Parietal lobe (tissue), 2 donors: ENCODE results near the gene SIT1. TPM values are rescaled to one million over a fixed set of nuclear protein-coding genes. Genes with fewer than 3 reads are reported as not detected.

Source experiments
- small RNA-seq: library from RNA; depleted of rRNA; stranded (forward); fragments of <200 nt; gene quantifications from one replicate; pipeline ENCODE3, GENCODE V24; 2014; ENCODE audit warnings: low replicate concordance
- total RNA-seq: library from RNA; depleted of rRNA; stranded (reverse); fragments of >200 nt; gene quantifications from one replicate; pipeline ENCODE4 v1.2.3, GENCODE V29; 2014

The SIT1 gene, protein sequence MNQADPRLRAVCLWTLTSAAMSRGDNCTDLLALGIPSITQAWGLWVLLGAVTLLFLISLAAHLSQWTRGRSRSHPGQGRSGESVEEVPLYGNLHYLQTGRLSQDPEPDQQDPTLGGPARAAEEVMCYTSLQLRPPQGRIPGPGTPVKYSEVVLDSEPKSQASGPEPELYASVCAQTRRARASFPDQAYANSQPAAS
- total RNA-seq: not detected

DNA sequence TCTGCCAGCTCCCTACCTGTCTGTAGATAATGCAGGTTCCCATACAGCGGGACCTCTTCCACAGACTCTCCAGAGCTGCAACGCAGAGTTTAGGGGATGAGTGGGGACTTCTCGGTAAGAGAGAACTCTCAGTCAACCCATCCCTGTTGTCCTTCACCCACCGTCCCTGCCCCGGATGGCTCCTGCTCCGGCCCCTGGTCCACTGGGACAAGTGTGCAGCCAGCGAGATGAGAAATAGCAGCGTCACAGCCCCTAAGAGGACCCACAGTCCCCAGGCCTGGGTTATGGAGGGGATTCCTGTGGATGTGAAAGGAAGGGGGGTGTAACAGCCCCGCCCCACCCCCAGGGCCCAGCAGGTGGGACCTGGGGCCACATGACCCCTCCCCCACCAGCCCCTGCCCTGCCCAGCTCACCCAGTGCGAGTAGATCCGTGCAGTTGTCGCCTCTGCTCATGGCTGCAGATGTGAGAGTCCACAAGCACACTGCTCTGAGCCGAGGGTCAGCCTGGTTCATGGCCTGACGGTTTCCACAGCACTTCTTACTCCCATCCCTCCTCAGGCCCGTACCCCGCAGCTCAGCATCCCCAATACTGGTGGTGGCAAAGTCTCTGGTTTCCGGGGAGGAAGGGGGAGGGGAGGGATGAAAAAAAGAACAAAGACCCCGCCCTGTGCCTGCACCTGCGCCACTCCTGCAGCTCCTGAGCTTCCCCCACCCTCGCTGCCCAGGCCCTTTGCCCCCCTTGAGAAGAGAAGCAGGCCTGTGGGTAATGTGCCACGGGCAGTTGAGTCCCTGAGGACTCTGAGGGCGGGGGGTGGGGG lies at the start of gene SIT1:
SIT1 (minus strand) TSS at position 591 of the 818 bp plus-strand sequence; CDS start at position 513, 78 bp downstream.

DNA sequence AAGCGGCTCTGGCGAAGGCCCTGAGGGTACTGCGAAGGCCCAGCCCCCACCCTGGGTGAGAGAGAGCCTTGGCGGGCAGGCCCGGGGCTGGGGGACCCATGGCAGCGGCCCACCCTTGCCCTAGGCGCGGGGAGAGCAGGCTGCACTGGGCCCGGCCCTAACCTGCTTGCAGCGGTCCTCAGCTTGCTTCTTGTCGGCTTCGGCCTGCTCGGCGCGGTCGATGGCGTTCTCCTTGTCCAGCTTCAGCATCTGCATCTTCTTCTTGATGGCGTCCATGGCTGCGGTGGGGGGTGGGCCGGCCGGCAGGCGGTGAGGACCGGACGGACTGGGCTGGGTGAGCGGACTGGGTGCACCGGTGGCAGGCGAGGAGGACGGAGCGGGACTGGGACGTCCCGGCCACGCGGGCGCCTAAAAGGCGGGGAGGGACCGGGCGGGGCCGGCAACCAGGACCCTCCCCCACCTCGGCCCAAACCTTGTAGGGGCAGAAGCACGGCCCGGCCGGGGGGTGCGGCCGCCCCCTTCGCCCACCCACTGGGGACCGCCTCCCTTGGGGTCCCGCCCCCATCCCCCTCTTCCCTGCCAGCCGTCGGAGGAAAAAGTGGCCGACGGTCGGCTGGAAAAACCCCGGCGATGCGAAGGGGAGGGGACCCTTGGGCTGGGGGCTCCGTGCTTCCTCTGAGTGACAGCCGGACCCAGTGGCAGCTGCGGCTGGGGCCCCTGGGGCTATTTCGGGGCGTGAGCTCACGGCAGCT lies 39.0 kb upstream of the SIT1 start, which contains the start of gene TPM2:
TPM2 (minus strand) TSS at position 384 of the 752 bp plus-strand sequence; CDS start at position 276, 108 bp downstream.

DNA sequence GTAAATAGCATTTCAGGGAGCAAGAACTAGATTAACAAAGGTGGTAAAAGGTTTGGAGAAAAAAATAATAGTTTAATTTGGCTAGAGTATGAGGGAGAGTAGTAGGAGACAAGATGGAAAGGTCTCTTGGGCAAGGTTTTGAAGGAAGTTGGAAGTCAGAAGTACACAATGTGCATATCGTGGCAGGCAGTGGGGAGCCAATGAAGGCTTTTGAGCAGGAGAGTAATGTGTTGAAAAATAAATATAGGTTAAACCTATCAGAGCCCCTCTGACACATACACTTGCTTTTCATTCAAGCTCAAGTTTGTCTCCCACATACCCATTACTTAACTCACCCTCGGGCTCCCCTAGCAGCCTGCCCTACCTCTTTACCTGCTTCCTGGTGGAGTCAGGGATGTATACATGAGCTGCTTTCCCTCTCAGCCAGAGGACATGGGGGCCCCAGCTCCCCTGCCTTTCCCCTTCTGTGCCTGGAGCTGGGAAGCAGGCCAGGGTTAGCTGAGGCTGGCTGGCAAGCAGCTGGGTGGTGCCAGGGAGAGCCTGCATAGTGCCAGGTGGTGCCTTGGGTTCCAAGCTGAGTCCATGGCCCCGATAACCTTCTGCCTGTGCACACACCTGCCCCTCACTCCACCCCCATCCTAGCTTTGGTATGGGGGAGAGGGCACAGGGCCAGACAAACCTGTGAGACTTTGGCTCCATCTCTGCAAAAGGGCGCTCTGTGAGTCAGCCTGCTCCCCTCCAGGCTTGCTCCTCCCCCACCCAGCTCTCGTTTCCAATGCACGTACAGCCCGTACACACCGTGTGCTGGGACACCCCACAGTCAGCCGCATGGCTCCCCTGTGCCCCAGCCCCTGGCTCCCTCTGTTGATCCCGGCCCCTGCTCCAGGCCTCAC lies 22.6 kb upstream of the SIT1 start, which contains the start of gene CA9:
CA9 (plus strand) TSS at position 797 of the 893 bp plus-strand sequence; CDS start at position 829, 32 bp downstream.

DNA sequence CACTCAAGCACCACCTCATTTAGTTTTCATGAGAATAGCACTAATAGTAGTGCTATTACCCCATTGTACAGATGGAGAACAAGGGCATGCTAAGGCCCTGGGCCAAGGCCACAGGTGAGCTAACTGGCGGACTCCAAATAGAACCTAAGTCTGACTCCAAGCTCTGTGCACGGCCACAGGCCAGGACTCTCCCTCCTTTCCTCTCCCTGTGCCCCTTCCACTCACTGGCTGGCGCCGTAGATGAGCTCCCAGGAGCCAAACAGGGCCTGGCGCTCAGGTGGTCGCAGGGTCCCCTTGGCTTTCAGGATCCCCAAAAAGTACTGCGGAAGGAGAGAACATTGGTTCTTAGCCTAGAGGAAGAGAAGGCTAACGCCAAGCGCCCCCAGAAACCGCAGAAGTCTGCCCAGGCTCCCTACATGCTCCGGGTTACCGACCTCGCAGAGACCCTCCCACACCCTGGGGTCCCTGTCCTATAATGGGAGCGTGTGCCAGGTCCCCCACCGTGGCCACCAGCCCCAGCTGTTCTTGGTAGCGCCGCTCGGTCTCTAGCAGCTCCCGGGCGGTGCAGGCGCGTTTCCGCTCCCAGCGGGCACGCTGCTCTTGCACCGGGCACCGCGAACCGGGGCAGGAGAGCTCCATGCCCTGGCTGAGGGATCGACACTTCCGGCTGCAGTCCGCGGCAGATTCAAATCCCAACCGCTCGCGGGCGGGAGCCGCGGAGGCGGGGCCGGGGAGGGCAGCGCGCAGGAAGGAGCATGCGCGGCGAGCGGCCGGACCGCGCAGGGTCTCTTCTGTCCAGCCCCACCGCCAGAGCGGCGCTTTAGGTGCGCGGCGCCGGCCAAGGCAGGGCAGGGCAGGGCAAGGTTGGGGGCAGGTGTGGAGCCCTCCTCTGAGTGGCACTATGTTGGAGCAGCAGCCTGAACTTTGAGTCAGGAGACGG lies 14.1 kb upstream of the SIT1 start, which contains the start of gene ARHGEF39:
ARHGEF39 (minus strand) TSS at position 665 of the 940 bp plus-strand sequence; CDS start at position 639, 26 bp downstream.

DNA sequence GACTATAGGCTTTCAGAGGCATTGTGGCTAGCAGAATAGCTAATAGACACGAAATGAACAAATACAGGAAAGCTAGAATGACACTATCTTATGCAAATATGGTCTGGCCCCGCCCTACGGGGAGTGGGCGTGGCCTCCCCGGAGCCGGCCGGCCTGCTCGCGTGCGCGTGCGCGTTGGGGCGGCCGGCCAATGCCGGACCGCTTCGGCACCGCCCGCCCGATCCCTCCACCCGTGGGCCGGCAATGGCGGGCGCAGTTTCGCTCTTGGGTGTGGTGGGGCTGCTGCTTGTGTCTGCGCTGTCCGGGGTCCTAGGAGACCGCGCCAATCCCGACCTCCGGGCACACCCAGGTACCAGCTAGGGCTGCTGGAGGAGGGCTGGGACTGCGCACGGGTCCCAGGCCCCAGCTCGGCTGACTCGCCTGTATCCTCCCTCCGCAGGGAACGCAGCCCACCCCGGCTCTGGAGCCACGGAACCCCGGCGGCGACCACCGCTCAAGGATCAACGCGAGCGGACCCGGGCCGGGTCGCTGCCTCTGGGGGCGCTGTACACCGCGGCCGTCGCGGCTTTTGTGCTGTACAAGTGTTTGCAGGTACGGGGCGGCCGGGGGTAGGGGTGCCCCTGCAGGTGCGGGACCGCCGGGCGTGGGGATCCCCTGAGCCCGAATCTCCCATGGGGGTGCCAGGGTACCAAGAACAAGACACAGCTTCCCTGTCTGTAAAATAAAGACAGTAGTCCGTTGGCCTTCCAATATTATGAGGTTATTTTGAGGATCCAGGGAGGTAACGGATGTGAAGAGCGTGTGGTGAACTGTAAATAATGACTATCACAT lies 7.6 kb upstream of the SIT1 start, which contains the start of gene CCDC107:
CCDC107 (plus strand) TSS at position 156 of the 831 bp plus-strand sequence; CDS start at position 244, 88 bp downstream.

DNA sequence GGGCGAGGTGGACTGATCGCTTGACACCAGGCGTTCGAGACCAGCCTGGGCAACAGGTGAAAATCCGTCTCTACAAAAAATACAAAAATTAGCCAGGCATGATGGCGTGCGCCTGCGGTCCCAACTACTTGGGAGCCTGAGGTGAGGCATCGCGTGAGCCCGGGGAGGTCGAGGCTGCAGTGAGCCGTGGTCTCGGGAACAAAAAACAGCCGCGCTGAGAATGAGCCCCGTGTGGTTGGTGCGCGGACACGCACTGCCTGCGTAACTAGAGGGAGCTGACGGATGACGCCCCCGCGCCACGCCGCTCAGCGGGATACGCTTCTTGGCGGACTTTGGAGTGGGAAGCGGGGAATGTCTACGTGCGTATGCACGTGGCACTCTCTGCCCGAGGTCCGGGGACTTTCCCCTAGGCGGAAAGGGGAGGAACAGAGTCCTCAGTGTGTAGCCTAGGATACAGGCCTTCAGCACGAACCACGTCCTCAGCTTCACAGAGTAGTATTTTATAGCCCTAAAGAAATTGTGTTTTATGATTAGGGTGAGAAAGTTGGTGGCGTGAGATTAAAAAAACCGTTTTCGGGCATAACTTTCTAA lies 6.9 kb upstream of the SIT1 start, which contains the start of gene RMRP:
RMRP (minus strand) TSS at position 474 of the 591 bp plus-strand sequence.

DNA sequence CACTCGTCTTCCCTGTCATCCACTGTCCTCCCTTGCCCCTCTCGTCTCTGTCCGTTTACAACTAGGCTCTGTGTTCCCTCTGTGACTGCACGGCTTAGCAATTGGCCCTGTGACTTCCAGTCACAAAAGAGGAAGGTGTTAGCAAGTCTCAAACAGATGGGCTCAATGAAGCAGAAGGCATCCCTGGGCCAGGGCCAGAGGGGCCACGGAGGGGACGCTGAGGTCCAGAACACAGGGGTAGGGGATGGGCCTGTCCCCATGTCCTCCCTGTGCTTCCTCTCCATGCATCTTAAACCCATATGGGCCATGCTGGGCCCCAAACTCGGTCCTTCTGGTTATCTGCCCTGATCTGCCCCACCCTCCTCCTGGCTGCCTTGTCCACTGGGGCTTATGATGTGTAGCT lies 32.4 kb downstream of the SIT1 start, which contains the start of gene CD72:
CD72 (minus strand) TSS at position 89 of the 403 bp plus-strand sequence. CDS start 110 bp downstream, outside the sequence.

DNA sequence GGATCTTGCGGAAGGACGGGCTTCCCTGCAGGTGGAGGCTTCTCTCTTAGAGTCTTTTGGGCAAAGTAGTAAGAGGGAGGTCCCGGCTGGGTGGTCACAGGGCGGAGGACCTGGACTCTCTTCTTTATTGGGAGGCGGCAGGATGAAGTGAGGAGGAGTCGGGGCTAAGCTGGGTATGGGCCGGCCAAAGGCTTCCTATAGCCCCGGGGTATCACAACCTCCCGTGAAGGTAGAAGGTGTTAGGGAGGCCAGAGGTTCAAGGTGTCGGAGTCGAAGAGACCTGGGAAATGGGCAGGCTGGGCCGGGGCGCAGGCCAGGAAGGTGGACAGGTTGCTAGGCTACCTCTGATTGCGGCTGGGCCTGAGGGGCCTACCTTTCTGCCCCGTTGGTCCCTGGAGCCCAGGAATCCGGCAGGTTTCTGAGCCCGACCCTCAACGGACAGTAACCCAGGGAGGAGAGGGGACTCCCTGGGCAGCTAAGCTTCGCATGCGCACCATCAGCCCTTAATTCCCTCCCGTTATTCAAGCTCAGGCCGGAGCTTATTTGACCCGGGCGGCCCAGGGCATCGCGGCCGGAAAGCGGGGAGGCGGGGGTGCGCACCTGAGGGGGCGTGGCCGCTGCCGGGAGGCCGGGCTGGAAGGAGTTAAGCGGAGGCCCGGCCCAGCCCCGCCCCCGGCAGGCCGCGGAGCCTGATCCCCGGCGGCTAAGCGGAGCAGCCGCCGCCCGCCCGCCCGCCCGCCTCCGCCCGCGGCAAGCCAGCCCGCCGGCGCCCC lies 46.0 kb downstream of the SIT1 start, which contains the start of gene TESK1:
TESK1 (plus strand) TSS at position 685 of the 773 bp plus-strand sequence. CDS start 358 bp downstream, outside the sequence.

Small RNA genes lying within 50 kb of the gene (small RNA-seq; reads per million reads assigned to genes)
- 0.12 reads per million for gene MIR4667
- gene RMRP: not detected
- gene RN7SL22P: not detected

Other genes with a start within 250 kb of the SIT1 start
- 66.4 TPM for gene RUSC2, start 160.8 kb downstream of the SIT1 start, total RNA-seq
- gene TESK1, start 45.7 kb downstream of the SIT1 start, total RNA-seq: 19.1 TPM
- not detected for gene CD72, start 32.5 kb downstream of the SIT1 start, total RNA-seq
- 78,439 TPM for gene RMRP, start 7.1 kb upstream of the SIT1 start, total RNA-seq
- gene CCDC107, start 7.4 kb upstream of the SIT1 start, total RNA-seq: 9.7 TPM
- 0.31 TPM for gene ARHGEF39, start 14.3 kb upstream of the SIT1 start, total RNA-seq
- gene CA9, start 23.0 kb upstream of the SIT1 start, total RNA-seq: not detected
- gene TPM2, start 39.0 kb upstream of the SIT1 start, total RNA-seq: 15.7 TPM
- 26.6 TPM for gene TLN1, start 81.3 kb upstream of the SIT1 start, total RNA-seq
- gene CREB3, start 81.7 kb upstream of the SIT1 start, total RNA-seq: 30.0 TPM
- 92.0 TPM for gene GBA2, start 98.3 kb upstream of the SIT1 start, total RNA-seq
- 20.0 TPM for gene RGP1, start 98.4 kb upstream of the SIT1 start, total RNA-seq
- not detected for gene MSMP, start 103.3 kb upstream of the SIT1 start, total RNA-seq
- gene NPR2, start 140.7 kb upstream of the SIT1 start, total RNA-seq: 19.4 TPM
- 4.1 TPM for gene SPAG8, start 161.3 kb upstream of the SIT1 start, total RNA-seq
- gene HINT2, start 164.1 kb upstream of the SIT1 start, total RNA-seq: 7.8 TPM
- gene FAM221B, start 177.8 kb upstream of the SIT1 start, total RNA-seq: not detected
- gene TMEM8B, start 178.3 kb upstream of the SIT1 start, total RNA-seq: 12.5 TPM
- not detected for gene OR13J1, start 219.5 kb upstream of the SIT1 start, total RNA-seq